ENCODE results near the gene PTPRM.
A peak's percentile ranks its signal among the peaks of the same experiment; 100 is the strongest.

The PTPRM gene

DNA sequence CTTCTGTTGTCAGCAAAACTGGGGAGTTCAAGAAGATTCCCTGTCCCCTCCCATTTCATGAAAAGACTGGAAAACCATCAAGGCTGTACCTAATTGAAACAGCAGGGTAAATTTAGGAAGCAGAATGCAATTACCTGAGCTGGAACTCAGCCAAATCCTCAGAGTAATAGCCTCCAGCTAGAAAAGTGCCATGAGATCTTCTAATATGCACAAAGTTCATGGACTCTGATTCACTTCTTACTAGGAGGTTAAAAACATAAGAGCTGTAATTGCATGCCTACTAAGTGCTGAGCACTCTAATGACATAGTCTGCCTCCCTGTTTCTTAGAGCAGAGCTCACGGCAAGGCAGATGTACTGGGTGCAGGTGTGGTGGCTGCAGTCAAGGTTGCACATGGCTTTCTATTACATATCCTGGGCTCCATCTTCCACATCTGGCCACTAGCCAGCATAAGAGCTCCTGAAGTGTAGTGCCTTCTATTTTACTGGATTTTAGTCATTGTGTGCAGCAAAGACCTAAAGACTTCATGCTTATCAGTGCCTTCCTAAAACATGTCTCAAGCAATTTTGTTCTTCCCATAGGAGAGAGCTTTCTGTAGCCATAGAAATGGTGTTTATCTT is 341.7 kb downstream of the PTPRM start:
- DNase-seq, result peak; percentile 75

DNA sequence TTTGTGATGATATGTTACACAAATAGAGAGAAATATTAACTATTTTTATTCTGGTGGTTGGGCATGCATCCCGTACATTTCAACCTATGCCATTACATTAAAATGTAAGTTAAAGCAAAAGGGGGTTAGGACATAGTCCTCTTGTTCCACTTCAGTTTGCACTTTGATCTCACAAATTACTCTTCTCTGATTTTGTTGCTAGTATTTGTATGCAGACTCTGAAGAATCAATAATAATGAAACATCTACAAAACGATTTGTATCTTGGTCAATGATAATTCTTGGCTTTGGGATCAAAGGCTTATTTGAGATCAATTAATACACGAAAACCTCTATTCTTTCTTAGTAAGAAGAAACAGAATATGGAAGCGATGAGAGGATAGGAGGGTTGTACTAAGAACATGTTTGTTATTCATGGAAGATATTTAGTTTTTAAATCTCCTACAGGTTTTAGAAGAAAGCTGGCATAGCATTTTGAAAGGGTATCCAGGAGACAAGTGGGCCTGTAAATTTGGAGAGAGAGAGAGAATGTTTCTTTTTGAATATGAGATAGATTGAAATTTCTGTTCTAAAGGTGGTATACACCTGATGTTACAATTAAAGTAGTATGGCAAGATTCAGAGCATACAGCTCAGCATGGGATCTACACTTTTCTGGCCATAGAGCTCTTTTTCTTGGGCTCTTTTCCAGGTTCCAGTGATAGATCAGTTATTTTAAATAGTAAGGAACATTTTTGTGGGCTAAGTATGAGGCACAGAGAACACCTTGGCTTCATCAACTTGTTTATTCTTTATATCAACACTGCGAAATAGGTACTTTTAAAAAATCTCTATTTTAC is 347.9 kb downstream of the PTPRM start:
- DNase-seq, result no peak

DNA sequence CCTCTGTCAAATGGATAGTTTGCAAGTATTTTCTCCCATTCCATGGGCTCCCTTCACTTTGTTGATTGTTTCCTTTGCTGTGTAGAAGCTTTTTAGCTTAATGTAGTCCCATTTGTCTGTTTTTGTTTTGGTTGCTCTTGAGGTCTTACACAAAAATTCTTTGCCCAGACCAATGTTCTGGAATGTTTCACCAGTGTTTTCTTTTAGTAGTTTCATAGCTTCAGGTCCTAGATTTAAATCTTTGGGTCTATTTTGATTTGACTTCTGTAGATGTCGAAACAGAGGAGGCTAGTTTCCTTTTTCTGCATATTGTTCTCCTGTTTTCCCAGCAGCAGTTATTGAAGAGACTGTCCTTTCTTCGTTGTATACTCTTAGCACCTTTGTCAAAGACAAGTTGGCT is 351.6 kb downstream of the PTPRM start:
- DNase-seq, result no peak

DNA sequence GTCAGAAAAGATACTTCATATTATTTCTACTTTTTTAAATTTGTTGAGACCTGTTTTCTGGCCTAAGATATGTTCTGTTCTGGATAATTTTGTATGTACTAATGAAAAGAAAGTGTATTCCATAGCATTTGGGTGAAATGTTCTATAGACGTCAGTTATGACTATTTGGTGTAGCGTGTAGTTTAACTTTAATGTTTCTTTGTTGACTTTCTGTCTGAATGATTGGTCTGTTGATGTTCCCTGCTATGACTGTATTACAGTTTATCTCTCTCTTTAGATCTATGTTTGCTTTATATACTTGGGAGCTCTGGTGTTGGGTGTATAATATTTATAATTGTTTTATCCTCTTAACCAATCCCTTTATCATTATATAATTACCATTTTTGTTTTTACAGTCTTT is 352.4 kb downstream of the PTPRM start:
- DNase-seq, result no peak

DNA sequence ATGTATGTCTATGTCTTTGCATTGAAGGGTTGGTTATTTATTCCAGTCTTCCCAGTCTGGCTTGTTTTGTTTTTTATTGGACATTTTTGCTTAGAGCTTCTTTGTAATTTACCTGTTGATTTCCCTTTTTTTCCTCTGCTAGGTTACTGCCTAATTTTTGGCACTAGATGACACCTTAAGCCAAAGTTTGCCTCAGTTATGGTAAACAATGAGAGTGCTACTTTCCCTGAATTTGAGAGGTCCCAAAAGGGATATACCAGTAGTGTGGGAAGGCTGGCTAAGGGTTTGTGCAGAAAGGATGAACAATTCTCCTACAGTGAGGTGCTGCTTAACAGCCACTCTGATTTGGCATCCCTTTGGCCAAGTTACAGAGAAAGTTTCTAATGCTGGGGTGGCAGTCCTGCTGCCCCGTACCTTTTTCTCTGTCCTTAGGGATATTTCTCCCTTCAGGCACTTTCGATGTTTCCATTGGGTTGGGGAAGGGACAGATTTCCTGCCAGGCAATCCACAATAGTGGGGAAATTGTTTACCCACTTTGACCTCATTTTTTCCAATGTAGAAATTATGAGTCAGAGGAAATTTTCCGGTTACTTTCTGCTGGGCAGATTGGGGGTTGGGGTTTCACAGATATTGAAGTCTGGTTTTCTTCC is 354.9 kb downstream of the PTPRM start:
- DNase-seq, result no peak

DNA sequence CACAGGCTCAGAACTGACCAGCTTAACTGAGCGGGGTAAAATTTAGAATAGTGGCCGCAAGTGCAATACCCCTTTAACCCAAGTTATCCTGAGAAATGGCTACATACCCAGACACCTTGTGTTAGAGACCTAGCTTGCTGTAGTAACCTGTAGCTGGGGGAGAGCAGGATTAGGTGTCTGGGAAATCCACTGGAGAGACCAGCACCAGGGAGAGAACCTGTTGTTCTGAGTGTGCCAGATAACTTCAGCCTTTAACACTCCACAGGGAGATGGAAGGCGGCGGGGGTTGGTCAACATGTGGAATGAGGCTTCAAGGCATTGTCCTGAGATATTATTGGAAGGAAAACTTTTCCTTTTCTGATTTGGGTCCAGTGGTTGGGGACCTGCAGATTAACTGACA is 356.0 kb downstream of the PTPRM start:
- no peak for DNase-seq

DNA sequence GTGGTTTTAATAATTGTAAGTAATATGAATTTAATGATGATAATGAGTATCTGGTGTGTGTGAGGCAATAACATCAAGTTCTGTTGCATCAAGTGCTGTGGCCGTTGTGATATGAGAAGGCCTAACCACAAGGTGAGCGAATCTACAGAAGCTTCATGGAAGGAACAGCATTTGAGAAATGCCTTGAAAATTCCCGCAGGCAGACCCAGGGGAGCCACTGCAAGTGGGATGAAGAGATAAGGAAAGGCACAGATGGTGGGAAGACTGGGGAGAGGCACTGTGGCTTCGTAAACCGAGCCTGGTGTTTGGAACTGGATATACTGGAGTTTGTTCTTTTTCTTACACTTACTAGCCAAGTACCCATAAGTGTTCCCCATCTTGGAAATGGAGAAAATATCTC is 357.5 kb downstream of the PTPRM start:
- no peak for DNase-seq

DNA sequence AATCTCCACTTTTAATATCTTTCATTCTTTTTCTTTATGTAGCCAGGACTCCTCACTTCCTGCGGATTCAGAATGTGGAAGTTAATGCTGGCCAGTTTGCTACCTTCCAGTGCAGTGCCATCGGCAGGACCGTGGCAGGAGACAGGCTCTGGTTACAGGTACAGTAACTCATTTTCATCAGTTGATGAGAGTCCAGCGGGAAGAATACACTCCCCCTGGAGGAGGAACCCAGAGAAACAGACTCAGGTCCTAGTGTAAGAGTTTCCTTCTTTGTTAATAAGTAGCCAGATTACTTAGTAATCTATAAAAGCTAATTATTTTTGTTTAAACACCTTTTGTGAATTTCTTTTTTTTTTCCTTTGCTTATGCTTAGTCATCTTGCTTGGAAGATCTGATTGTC is 359.4 kb downstream of the PTPRM start:
- peak; percentile 70 for DNase-seq

DNA sequence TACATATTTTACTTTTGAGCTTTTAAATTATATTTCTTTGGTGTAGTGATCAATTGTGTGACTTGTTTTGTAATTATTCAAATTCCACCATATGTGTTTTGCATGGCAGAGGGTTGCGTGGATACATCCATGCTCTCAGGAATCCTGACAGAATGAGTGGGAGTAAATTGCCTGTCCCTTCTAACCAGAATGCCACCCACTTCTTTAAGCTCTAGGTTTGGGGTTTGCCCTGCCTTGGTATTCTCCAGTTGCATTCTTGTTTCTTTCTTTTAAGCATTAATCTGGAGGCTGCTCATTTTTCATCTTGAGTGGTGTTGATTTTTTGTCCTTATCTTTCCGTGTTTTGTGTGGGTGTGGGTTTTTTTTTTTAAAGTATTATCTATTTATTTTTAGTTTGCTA is 360.0 kb downstream of the PTPRM start:
- no peak for DNase-seq

DNA sequence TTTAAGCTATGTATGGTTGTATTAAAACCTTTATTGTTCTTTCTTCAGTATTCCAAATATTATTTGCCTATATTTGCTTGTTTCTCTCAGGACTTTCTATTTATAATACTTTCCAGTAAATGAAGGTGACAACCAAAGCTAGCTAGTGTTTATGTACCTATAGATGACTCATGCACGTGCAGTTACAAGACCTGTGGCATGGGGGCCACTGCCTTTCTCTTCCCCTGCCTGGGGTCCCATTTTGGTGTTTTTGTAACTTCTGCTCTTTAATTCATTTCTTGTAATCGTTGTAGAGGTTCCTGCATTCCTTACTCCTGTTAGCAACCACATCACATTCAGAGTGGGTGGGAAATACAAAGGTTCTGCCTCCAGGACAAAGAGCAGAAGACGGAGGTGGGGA is 364.6 kb downstream of the PTPRM start:
- DNase-seq, result no peak

DNA sequence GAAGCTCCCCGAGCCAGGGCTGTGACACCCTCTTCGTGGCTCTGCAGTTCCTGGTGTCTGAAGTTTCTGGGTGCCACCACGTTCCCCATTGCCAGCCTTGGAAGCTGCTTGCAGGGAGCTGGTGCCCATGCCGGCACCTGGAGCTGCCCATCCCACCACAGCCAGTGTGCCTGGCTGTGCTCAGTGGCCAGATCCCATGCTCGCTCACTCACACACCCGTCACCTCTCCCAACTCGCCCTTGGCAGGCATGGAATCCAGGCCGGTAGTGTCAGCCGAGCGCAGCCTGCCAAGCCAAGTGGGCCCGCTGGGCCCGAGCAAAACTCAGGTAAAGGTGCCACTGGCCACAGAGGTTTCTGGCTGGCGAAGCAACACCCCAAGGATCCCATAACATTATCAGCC is 370.2 kb downstream of the PTPRM start:
- DNase-seq, result no peak

DNA sequence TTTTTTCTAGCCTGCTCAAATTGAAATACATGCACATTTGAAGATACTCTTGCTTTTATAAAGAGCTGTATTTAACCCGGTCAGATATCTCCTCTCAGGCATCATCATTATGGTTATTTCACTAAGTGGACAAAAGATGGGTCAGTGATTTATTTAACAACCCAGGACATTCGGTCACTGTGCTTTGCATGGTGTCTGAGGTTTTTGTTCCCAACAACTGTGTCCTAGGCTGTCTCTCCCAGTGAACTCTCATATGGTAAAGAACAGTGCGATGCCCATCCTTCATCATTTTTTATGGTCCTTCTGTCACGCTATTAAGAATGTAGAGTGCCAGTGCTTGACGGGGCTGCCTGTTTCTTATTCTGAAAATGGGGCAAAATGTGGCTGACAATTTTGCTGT is 372.4 kb downstream of the PTPRM start:
- DNase-seq, result no peak

DNA sequence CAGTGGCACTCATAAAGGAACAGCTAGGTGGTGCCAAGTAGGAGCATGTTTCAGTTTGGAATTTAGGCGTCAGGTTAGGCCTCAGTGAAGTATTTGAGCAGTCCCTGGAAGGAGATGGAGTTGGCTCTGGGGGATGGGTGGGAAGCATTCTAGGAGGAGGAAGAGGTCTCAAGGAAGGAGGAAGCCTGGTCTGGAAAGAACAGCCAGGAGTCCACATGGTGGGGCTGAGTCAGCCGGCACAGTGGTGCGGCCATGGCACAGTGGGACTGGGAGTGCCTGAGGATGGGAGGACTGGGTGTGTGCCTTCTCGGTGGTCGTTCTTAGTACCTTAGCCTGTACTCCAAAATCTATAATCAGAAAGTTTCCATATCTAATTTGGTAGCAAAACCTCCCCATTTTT is 373.3 kb downstream of the PTPRM start:
- no peak for DNase-seq

DNA sequence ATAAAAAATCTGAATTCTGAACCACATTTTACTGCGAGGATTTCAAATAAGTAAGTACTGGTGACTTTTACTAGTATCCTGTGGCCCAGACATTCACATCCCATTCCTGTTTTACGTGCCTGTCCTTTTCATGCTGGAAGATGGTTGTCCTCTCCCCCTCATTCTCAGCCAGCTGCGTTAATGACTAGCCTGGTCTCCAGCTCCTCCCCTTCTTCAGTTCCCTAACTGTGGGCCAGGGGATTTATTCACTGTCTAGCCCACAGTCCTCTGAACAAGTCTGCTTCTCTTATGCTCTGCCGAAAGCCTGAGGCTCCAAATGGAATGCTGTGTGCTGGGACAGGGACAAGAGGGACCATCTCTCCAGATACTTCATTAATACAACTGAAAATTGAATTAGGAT is 373.9 kb downstream of the PTPRM start:
- DNase-seq, result peak; percentile 4

DNA sequence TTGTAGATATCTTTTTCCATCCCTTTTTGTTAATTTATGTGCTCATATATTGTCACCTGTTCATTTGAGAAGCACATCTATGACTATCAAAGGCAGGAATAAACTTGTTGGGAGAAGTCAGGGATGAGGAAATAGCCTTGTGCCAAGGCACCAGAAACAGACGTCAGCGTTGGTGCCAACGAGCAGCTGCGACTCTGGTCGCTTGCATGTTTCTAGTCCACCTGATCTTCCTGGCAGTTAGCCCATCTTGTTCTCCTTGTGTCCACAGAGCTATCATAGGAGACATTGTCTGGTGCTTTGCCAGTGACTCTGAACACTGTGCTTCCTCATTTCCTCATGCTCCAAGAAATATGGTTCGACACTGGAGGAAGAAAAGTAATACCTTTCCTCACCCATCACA is 374.4 kb downstream of the PTPRM start:
- DNase-seq, result peak; percentile 90

DNA sequence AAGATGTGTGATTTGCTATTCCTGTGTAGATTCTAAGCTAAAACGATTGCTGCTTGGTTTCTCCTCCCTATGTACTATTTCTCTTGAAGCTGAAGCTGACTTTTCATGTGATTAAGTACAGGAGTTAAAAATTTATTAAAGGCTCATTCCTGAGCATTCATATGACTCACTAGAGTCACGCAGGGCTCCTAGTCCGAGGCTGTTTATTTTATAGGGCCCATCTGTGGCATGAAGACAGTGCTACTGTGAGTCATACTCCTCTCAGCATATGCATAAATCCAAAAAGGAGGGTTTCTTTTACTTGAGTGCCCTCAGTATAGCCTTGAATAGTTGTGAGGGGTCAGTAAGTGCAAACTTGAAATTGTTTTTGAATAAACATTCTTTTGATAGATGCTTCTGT is 378.8 kb downstream of the PTPRM start:
- no peak for DNase-seq

DNA sequence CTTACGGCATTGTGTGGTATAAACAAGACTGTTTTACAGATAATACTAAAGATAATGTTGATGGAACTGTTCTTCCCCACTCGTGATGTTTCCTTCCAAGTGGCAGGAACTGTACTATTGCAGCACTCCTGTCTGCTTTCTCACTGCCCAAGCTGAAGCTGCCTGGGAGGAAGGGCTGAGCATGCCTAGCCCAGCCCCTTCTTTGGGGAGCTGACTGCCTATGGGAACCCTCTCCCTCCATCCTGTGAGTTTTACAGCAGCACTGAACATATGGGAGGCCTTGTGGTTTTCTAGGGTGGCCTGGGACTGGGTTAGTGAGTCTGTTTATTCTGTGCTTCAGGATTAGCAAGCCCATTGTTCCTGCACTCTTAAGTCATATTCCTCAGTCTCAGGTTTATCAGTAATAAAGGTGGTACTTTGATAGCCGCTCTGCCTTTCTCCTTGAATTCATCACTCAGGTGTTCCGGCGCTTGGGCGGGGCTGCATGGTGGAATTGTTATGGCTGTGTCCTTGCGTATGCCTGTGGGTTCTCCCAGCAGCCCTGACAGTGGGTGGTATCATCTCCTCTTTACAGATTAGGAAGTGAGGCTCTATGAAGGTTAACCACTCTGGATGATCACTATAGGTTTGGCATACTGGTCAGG is 379.7 kb downstream of the PTPRM start:
- no peak for DNase-seq

DNA sequence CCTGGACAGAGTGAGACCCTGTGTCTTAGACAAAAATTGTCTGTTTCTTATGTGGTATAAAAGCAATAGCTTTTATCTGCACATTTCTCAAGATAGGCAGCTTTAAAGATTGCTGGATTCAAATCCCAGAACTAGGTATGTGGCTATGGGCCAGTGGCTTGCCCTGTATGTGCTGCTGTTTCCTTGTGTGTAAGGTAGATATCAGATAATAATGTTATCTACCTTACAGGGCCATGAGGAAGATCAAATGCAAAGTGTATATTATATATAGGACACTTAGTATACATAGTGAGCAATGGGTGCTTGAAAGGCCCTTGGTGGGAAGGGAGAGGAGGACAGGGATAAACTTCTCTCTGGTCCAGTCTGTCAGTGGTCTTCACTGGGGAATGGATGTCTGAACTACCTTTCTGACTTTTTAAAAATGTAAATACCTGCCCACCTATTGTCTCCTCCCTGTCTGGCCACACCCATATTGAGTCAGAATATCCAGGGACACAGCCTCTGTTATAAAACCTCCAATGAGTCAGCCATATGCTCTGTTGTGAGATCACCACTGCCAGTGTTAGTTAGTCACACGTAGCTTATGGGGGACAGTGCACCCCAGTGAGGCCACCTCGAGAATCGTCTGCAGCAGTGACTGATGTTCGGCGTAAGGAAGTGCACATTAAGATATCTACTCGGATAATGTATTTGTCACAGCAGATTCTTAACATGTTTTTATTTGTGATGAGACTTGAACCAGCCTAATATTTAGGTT is 383.4 kb downstream of the PTPRM start:
- no peak for DNase-seq

DNA sequence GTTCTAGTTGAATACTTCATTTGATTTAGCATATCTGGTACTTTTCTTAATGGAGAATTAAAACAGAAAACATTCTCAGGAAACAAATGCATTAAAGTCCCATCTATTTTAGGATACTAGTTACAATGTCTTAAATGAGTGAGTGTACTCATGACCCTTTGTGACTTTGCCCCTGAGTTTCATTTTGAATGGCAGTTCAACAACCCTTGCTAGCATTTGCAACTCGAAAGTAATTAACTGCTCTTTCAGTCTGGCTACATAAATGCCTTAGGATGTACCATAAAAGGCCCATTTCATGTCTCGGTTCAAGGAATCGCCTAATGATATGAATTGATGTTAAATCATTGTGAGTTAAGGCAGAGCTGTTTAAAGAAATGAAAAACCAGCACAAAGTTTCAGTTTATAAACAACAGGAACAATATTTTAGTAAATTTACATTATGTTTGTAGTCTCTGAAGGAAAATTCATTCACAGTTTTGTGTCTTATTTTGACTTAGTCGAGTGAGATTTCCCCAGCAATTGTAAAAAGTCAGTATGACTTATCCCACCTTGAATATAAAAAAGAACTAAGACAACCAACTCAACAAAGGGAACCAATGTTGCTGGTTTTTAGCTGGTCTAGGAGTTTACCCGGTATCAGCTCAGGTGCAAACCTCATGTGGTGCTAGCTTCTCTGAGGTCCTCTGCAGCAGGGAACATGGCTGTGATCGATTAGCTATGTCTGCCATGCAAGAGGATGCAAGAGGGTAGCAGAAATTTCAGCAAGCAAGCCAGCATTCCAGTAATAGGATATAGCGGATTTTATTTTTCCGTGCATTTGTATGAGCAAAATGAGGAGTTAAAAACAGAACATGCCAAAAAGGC is 386.2 kb downstream of the PTPRM start:
- DNase-seq, result no peak

DNA sequence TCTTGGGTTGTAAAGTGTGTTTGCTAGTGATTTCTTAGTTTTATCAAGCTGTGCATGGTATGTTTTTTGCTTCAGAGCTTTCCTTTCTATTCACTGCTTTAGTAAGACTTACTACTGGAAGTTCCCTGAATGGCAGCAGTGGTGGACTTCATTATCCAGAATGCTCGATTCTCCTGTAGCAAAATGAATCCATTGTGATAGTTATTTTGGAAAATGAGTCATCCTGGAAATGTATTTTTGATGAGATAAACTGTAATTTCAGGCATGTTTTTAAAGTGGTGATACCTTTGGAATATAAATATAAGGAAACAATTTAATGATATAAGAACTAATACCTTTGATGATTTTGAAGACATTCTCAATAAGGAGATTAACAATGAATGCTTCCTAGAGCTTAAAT is 387.1 kb downstream of the PTPRM start:
- DNase-seq, result no peak

DNA sequence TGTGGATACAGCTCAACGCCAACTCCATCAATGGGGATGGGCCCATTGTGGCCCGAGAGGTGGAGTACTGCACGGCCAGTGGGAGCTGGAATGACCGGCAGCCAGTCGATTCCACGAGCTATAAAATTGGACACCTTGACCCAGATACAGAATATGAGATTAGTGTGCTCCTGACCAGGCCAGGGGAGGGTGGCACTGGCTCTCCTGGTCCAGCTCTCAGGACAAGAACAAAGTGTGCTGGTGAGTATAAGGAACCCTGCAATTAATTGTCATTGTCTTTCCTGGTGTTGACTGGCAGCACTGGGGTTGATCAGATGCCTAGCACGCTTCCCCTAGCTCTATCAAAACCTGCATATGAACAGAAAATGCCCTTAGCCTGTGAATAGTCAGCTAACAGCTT is 388.1 kb downstream of the PTPRM start:
- DNase-seq, result no peak

DNA sequence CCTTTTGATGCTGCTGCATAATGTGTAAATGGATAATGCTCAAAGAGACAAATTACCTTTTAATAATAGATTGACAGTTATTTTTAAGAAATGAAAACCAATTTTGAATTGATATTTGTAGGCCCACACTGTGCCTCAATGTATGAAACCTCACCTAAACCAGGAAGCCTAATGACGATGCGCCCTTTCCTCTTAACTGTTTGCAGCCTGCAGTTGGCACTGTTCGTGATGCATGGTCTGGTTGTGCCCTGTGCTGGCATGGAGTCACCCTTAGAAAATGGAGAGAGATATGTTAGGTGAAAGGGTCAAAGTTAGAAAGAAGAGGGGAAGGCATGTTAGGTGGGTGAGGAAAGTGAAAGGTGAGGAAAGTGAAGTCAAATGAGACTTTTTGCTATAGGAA is 390.2 kb downstream of the PTPRM start:
- no peak for DNase-seq

All from NCI-H345 (cell line).